ENCODE data around the gene ZC3H4. TPM values are rescaled to one million over a fixed set of nuclear protein-coding genes. Genes with fewer than 3 reads are reported as not detected.

The ZC3H4 gene
- total RNA-seq, 1 experiment from 2014 or later, result 51.9 TPM

GRCh38 chr19:47045867-47046470, 67.6 kb downstream of the ZC3H4 start:
- POLR2A ChIA-PET (ENCODE audit: unreplicated experiment), result no interaction called here
- intact Hi-C loops (cut with micrococcal nuclease; ENCODE audit: unreplicated experiment), result no loop called here
- Histone ChIP-seq H3K36me3 (ENCODE audit: low read depth) (no peaks in the 10 kb centered on the region), H3F3A (ENCODE audit: insufficient read depth, low read depth) (peaks cover 6% of the 10 kb centered on the region; the same call in 1 of the 2 replicates), H3K9me2 (ENCODE audit: insufficient read depth) (no peaks in the 10 kb centered on the region), H3K27ac (no peak overlapping the region), H3K4me3 (no peak overlapping the region), H3K79me2 (ENCODE audit: low read depth) (peaks cover 7% of the 10 kb centered on the region), H3K27me3 (ENCODE audit: insufficient read depth, low read depth) (no peaks in the 10 kb centered on the region), H3K9me3 (ENCODE audit: insufficient read depth, low read depth) (no peaks in the 10 kb centered on the region), H3K4me2 (no peak overlapping the region), H2AFZ (no peak overlapping the region), H4K20me1 (ENCODE audit: insufficient read depth) (no peaks in the 10 kb centered on the region), H3K4me1 (replicated peaks; ENCODE audit: insufficient read depth) (peaks cover 15% of the 10 kb centered on the region)
- DNase-seq, result no peak
- BruUV-seq (replicated peaks), result no TSS peak
- TF ChIP-seq EZH2 (IDR thresholded peaks at IDR 0.05; ENCODE audit: low read depth), result no peak
- no peak for TF ChIP-seq CTCF (conservative IDR thresholded peaks at IDR 0.05)
- CTCF ChIA-PET, result no interaction called here

- BruUV-seq (replicated peaks), result no TSS peak
- H3F3A ChIP-seq (ENCODE audit: insufficient read depth, low read depth), result peaks cover 6% of the 10 kb centered on the region; the same call in 1 of the 2 replicates
- H3K27ac ChIP-seq, result no peak overlapping the region
- H3K36me3 ChIP-seq (ENCODE audit: low read depth), result no peaks in the 10 kb centered on the region
- H3K9me3 ChIP-seq (ENCODE audit: insufficient read depth, low read depth), result no peaks in the 10 kb centered on the region
- TF ChIP-seq CTCF (conservative IDR thresholded peaks at IDR 0.05) (no peak), EZH2 (IDR thresholded peaks at IDR 0.05; ENCODE audit: low read depth) (no peak)
- no peak overlapping the region for H3K4me3 ChIP-seq
- H3K4me2 ChIP-seq, result no peak overlapping the region
- H4K20me1 ChIP-seq (ENCODE audit: insufficient read depth), result no peaks in the 10 kb centered on the region
- no peak overlapping the region for H2AFZ ChIP-seq
- H3K4me1 ChIP-seq (replicated peaks; ENCODE audit: insufficient read depth), result peaks cover 15% of the 10 kb centered on the region
- no peaks in the 10 kb centered on the region for H3K9me2 ChIP-seq (ENCODE audit: insufficient read depth)
- CTCF ChIA-PET, result no interaction called here
- peaks cover 7% of the 10 kb centered on the region for H3K79me2 ChIP-seq (ENCODE audit: low read depth)
- POLR2A ChIA-PET (ENCODE audit: unreplicated experiment), result no interaction called here
- DNase-seq, result no peak
- no peaks in the 10 kb centered on the region for H3K27me3 ChIP-seq (ENCODE audit: insufficient read depth, low read depth)
- intact Hi-C loops (cut with micrococcal nuclease; ENCODE audit: unreplicated experiment), result no loop called here
Observed at GRCh38 chr19:47044946-47045866, 68.4 kb downstream of the ZC3H4 start.

DNA sequence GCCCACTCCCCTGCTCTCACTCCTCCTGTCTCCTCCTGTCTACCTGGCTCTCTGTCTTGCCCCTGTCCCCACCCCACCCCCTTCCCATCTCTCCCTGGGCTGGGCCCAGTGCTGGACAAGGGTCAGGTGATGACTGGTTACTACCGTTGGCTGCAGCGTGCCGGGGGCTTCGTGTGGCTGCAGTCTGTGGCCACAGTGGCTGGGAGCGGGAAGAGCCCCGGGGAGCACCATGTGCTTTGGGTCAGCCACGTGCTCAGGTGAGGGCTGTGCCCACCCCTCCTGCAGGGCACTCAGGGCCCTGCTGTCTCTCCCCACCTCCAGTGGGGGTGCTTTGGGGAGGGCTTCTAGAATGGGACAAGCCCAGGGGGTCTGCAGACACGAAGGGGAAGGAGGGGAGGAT, 72.7 kb downstream of the ZC3H4 start:
- no peak overlapping the region for H3K4me2 ChIP-seq
- peaks cover 8% of the 10 kb centered on the region; the same call in 1 of the 2 replicates for H3K4me1 ChIP-seq (replicated peaks; ENCODE audit: insufficient read depth)
- H3K9me2 ChIP-seq (ENCODE audit: insufficient read depth), result no peaks in the 10 kb centered on the region
- CTCF ChIA-PET, result no interaction called here
- POLR2A ChIA-PET (ENCODE audit: unreplicated experiment), result no interaction called here
- no peak overlapping the region for H3K4me3 ChIP-seq
- H3K36me3 ChIP-seq (ENCODE audit: low read depth), result no peaks in the 10 kb centered on the region
- no peaks in the 10 kb centered on the region for H3K79me2 ChIP-seq (ENCODE audit: low read depth)
- intact Hi-C loops (cut with micrococcal nuclease; ENCODE audit: unreplicated experiment), result no loop called here
- H4K20me1 ChIP-seq (ENCODE audit: insufficient read depth), result no peaks in the 10 kb centered on the region
- no peak overlapping the region for H3K27ac ChIP-seq
- no peaks in the 10 kb centered on the region for H3K9me3 ChIP-seq (ENCODE audit: insufficient read depth, low read depth)
- no TSS peak for BruUV-seq (replicated peaks)
- TF ChIP-seq CTCF (conservative IDR thresholded peaks at IDR 0.05) (no peak), EZH2 (IDR thresholded peaks at IDR 0.05; ENCODE audit: low read depth) (no peak)
- no peak for DNase-seq
- no peaks in the 10 kb centered on the region for H3K27me3 ChIP-seq (ENCODE audit: insufficient read depth, low read depth)
- H2AFZ ChIP-seq, result no peak overlapping the region
- peaks cover 11% of the 10 kb centered on the region for H3F3A ChIP-seq (ENCODE audit: insufficient read depth, low read depth)

Measured in PC-9 (cell line).